GM06990 (cell line): Measurements from ENCODE around the gene SMC3.

ENCODE experiments used
- DNase-seq: peaks from one replicate; pipeline ENCODE4 v3.0.0-alpha.2; 2011; ENCODE audit not compliant: insufficient read length; ENCODE audit errors: extremely low read depth
- H3K27me3 ChIP-seq: replicated peaks from 2 replicates; pipeline ENCODE4 v1.6.0; 2011; ENCODE audit warnings: low read length; ENCODE audit not compliant: control insufficient read depth, insufficient read depth
- H3K36me3 ChIP-seq: 2 replicates; pipeline ENCODE4 v1.5.1; 2011; ENCODE audit warnings: low read length; ENCODE audit not compliant: control insufficient read depth, insufficient read depth
- H3K4me3 ChIP-seq: replicated peaks from 2 replicates; pipeline ENCODE4 v1.5.1; 2011; ENCODE audit warnings: low read depth, mild to moderate bottlenecking, control low read depth, low read length
- TF ChIP-seq, protein P1 (sequence below): IDR thresholded peaks from 2 replicates; pipeline ENCODE4 v1.5.1; 2011; ENCODE audit warnings: low read length, control low read depth, mild to moderate bottlenecking, inconsistent platforms; ENCODE audit not compliant: insufficient read depth, poor library complexity, severe bottlenecking

Gene SMC3

GRCh38 chr10:110566472-110567200 lies 859 bp upstream of the SMC3 start:
- peak overlapping the region; percentile 92 for H3K4me3 ChIP-seq
- no peak for DNase-seq
- H3K27me3 ChIP-seq, result no peaks in the 10 kb centered on the region
- no peaks in the 10 kb centered on the region for H3K36me3 ChIP-seq
- TF ChIP-seq, protein P1, sequence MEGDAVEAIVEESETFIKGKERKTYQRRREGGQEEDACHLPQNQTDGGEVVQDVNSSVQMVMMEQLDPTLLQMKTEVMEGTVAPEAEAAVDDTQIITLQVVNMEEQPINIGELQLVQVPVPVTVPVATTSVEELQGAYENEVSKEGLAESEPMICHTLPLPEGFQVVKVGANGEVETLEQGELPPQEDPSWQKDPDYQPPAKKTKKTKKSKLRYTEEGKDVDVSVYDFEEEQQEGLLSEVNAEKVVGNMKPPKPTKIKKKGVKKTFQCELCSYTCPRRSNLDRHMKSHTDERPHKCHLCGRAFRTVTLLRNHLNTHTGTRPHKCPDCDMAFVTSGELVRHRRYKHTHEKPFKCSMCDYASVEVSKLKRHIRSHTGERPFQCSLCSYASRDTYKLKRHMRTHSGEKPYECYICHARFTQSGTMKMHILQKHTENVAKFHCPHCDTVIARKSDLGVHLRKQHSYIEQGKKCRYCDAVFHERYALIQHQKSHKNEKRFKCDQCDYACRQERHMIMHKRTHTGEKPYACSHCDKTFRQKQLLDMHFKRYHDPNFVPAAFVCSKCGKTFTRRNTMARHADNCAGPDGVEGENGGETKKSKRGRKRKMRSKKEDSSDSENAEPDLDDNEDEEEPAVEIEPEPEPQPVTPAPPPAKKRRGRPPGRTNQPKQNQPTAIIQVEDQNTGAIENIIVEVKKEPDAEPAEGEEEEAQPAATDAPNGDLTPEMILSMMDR, result no peak

DNA sequence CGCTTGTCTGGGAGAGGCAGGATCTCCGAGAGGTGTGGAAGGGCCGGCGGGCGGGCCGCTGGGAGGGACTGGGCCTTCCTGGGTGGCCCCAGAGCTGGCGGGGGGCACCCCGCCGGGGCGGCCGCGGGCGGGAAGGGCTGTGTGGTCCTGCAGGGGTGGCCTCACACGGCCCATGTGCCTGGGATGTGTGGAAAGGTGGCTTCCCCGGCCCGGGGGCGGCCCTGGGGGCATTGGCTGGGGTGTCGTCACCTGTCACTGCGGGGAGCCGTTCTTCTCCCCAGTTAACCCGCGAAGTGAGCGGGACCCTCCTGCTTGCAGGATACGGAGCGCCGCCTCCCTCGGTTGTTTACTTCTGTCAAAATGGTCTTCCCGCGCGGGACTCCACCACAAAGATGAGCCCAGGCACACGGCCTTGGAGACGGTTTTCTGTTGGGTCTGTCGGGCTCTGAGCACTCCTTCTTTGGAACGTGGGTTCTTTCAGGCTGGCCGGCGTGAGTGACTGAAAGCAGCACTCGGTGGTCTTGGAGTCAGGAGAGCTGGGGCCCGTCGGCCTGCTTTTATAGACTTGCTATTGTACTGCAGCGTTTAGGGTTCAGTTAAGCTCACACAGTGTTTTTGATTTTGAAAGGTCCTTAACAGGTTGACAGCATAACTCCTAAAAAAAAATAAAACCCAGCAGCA lies 700 bp downstream of the SMC3 start:
- DNase-seq, result no peak
- Histone ChIP-seq H3K27me3 (no peaks in the 10 kb centered on the region), H3K4me3 (peak overlapping the region; percentile 92), H3K36me3 (no peaks in the 10 kb centered on the region)
- TF ChIP-seq, protein P1, result no peak

GRCh38 chr10:110569122-110569521 lies 1.6 kb downstream of the SMC3 start:
- Histone ChIP-seq H3K27me3 (no peaks in the 10 kb centered on the region), H3K4me3 (peak overlapping the region; percentile 92), H3K36me3 (no peaks in the 10 kb centered on the region; the same call in 1 of the 2 replicates)
- no peak for DNase-seq
- TF ChIP-seq, protein P1, result no peak

DNA sequence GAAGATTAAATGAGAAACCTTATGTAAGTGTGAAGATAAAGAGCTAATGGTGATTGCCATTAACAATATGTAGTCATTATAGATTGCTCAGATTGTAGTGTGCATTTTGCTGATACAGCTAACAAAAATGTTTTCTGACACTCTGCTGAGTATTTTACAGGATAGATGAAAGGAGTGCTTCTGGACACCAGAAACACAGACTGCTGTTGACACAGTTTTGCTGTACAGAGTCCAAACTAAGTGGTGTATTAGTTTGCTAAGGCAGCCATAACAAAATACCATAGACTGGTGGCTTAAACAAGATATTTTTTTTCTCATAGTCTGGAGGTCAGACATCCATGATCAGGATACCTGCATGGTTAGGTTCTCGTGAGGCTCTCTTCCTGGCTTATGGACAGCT lies 2.2 kb downstream of the SMC3 start:
- no peaks in the 10 kb centered on the region for H3K27me3 ChIP-seq
- no peak for DNase-seq
- no peak overlapping the region for H3K4me3 ChIP-seq
- TF ChIP-seq, protein P1, result no peak
- no peaks in the 10 kb centered on the region; the same call in 1 of the 2 replicates for H3K36me3 ChIP-seq

DNA sequence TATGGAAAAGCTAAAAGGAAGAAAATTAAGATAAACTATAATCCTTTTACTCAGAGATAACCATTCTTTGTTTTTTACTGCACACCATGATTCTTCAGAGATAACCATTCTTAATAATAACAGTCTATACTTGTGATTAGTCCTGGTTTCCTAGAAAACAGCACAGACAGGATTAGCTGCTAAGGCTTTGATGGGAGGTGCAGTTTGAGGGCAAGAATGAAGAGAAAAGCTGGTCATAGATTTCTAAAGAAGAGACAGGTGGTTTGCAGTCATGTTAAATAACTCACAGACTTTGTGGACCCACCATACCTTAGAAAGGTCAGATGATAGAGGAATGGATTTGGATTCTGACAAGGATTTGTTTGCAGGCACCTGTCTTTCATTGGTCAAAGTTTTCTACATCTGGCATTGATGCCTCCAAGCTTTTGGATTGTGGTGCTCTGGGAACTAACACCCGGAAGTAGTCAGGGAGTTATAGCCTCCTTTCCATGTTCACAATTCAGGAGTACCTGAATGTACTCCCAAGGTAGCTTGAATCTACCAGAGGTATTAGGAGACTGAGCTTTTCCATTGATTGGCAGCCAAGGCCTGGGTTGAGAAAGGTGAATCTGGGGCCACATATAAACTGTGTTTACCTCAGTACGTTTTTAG lies 3.7 kb downstream of the SMC3 start:
- TF ChIP-seq, protein P1, result no peak
- DNase-seq, result no peak

More for the DNA sequence above, 3.7 kb downstream of the SMC3 start:
- Histone ChIP-seq H3K36me3 (peaks cover 2% of the 10 kb centered on the region), H3K4me3 (no peak overlapping the region), H3K27me3 (no peaks in the 10 kb centered on the region)
